Measurements from ENCODE around the gene PRSS38.
A peak's percentile ranks its signal among the peaks of the same experiment; 100 is the strongest.

The PRSS38 gene

GRCh38 chr1:227815468-227816409 lies at the start of gene PRSS38:
Gene PRSS38, plus strand, starts transcription at chr1:227815675. Its CDS starts 42 bp downstream, at chr1:227815717.
- peaks cover 17 to 24% of the 10 kb centered on the region in 2 donors for H3K9me3 Mint-ChIP-seq
- H3K27ac Mint-ChIP-seq, result no peak within 1 kb of the TSS
- peaks cover 2 to 3% of the 10 kb centered on the region in 2 donors for H3K36me3 Mint-ChIP-seq
- ATAC-seq (replicated peaks), result no peak
- peaks cover 0 to 5% of the 10 kb centered on the region in 2 donors for H3K27me3 Mint-ChIP-seq
- H3K4me1 Mint-ChIP-seq, result no peaks in the 10 kb centered on the region
- no peak for DNase-seq
- H3K4me3 Mint-ChIP-seq, result no peak within 1 kb of the TSS

DNA sequence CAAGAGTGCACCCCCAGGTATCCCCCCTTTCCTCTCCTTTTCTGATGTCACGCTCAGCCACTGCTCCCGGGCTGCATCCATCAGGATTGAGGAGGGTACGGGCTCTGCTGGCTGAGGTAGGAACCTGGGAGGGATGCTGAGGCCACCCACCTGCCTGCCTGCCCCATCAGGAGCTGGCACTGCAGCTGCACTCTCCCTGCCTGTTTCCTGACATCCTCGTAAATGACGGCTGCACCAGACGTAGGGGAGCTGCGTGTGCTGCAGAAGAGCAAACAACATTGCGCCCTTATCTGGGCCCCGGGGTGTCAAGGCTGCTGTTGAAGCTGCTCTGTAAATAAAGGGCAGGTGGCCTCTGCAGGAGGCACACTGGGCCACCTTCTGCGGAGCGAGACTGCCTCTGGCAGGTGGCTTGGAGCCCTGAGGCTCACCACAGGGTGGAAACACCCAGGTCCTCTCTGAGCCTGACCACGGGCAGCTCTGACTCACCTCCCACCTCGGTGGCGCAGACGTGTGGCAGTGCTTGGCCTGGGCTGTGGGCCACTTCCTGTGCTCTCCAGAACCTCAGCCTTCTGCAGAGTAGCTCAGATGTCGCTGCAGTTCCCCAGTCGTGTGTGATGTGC lies 49.4 kb upstream of the PRSS38 start:
- Mint-ChIP-seq H3K9me3 (no peaks in the 10 kb centered on the region), H3K4me1 (peaks cover 19 to 31% of the 10 kb centered on the region in 2 donors), H3K36me3 (peaks cover 42 to 66% of the 10 kb centered on the region in 2 donors), H3K27me3 (no peaks in the 10 kb centered on the region), H3K4me3 (no peak overlapping the region), H3K27ac (peak overlapping the region; percentile 42)
- DNase-seq (no peak), ATAC-seq (replicated peaks) (peak; percentile 70 to 71)

DNA sequence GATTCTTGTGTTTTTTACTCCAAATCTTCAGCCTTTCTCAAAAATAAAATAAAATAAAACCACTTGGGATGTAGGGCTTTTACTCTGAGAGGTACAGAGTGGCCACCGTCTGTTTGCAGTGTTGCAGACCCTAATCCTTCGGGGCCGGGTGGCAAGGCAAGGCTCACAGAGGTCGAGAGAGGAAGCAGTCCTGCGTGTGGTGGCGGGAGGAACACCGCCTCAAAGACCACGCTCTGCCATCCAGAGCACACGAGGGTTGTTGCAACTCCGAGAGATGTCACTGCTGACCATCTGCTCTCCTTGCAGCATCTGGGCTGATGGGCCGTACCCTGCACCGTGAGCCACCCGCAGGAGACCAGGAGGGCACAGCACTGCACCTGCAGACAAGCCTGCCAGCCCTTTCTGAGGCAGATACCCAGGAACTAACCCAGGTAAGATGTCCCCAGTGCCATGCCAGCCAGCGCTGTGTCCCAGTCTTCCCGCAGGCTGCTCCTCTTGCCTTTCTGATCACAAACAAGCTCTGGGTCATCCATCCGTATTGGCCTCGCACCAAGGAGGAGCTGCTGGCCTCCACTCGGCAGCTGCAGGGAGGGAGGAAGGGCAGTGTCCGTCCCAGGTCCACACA lies 48.7 kb upstream of the PRSS38 start:
- no peak overlapping the region for H3K4me3 Mint-ChIP-seq
- H3K4me1 Mint-ChIP-seq, result peaks cover 14 to 25% of the 10 kb centered on the region in 2 donors
- peaks cover 36 to 61% of the 10 kb centered on the region in 2 donors for H3K36me3 Mint-ChIP-seq
- no peak overlapping the region for H3K27ac Mint-ChIP-seq
- no peaks in the 10 kb centered on the region for H3K27me3 Mint-ChIP-seq
- H3K9me3 Mint-ChIP-seq, result no peaks in the 10 kb centered on the region
- DNase-seq (no peak), ATAC-seq (replicated peaks) (no peak)

- H3K4me3 Mint-ChIP-seq, result no peak overlapping the region
- H3K4me1 Mint-ChIP-seq, result peaks cover 7 to 17% of the 10 kb centered on the region in 2 donors
- DNase-seq (no peak), ATAC-seq (replicated peaks) (no peak)
- H3K27me3 Mint-ChIP-seq, result no peaks in the 10 kb centered on the region
- H3K27ac Mint-ChIP-seq, result no peak overlapping the region
- peaks cover 38 to 59% of the 10 kb centered on the region in 2 donors for H3K36me3 Mint-ChIP-seq
- H3K9me3 Mint-ChIP-seq, result no peaks in the 10 kb centered on the region
These were observed 47.9 kb upstream of the PRSS38 start for GRCh38 chr1:227767401-227768124.

DNA sequence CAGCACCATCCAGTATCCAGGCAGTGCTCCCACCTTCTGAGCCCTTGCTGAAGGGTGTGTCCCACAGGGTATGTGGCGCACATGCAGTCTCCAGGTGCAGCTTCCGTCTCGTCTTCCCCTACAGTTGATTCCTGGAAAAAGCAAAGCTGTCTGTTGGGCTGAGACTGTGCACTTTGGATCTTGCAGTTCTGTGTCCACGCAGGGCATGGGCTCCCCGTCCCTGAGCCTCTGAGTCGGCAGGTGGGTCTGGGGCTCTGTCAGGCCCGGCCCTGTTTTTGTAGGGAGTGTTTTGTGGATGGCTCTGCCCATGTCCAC lies 47.4 kb upstream of the PRSS38 start:
- DNase-seq (no peak), ATAC-seq (replicated peaks) (no peak)
- Mint-ChIP-seq H3K27ac (no peak overlapping the region), H3K9me3 (no peaks in the 10 kb centered on the region), H3K36me3 (peaks cover 38 to 61% of the 10 kb centered on the region in 2 donors), H3K4me1 (peaks cover 6 to 11% of the 10 kb centered on the region in 2 donors), H3K27me3 (no peaks in the 10 kb centered on the region), H3K4me3 (no peak overlapping the region)

- H3K27me3 Mint-ChIP-seq, result no peaks in the 10 kb centered on the region
- H3K9me3 Mint-ChIP-seq, result no peaks in the 10 kb centered on the region
- H3K4me1 Mint-ChIP-seq, result peaks cover 6 to 11% of the 10 kb centered on the region in 2 donors
- no peak overlapping the region for H3K4me3 Mint-ChIP-seq
- H3K27ac Mint-ChIP-seq, result peak overlapping the region; percentile 37
- H3K36me3 Mint-ChIP-seq, result peaks cover 37 to 63% of the 10 kb centered on the region in 2 donors
- DNase-seq (no peak), ATAC-seq (replicated peaks) (no peak)
These were observed 46.8 kb upstream of the PRSS38 start for GRCh38 chr1:227768640-227769039.

DNA sequence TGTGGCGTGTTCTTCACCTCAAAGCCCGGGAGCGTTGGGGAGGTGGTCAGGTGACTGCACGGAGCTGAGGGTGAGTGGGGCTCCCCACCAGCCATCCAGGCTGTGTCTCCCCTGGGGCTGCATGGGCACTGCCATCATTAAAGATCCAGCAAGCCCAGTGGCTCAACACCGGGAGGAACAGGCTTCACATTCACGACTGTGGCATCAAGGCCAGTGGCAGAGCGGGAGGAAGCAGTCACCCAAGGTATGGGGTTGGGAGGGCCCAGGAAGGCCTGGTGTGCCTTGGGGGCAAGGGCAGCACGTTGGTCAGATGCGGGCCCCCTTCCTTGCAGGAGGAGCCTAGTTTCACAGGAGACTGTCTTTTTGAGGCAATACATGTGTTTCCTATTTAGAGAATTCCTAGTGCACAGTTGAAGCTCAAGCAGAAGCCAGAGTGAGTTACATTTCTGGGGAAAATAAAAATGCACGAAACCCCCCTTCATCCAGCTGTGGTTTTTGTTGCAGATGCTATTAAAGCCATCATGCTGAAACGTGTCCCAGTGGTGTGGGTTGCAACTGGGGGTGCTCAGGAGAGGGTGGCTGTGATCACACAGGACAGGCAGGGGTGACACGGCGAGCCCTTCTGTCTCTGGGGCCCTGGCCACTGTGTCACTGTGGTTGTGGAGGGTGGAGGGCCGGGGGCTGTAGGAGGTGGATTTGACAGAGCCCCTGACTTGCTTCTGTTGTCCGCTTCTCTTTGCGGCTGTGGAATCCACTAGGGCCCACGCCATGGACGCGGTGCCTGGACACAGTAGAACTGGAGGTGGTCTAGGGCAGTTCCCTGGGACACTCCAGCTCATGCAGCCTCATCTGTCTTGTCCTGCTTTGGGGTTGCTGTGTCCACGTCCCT lies 46.2 kb upstream of the PRSS38 start:
- DNase-seq (no peak), ATAC-seq (replicated peaks) (no peak)
- peaks cover 6 to 11% of the 10 kb centered on the region in 2 donors for H3K4me1 Mint-ChIP-seq
- H3K36me3 Mint-ChIP-seq, result peaks cover 37 to 64% of the 10 kb centered on the region in 2 donors
- no peaks in the 10 kb centered on the region for H3K27me3 Mint-ChIP-seq
- no peaks in the 10 kb centered on the region for H3K9me3 Mint-ChIP-seq
- peak overlapping the region; percentile 59 for H3K27ac Mint-ChIP-seq
- no peak overlapping the region for H3K4me3 Mint-ChIP-seq

GRCh38 chr1:227769936-227770494 lies 45.5 kb upstream of the PRSS38 start:
- H3K27me3 Mint-ChIP-seq, result no peaks in the 10 kb centered on the region

GRCh38 chr1:227770812-227771211 lies 44.7 kb upstream of the PRSS38 start:
- H3K27me3 Mint-ChIP-seq, result no peaks in the 10 kb centered on the region
- H3K4me3 Mint-ChIP-seq, result no peak overlapping the region
- peaks cover 6 to 8% of the 10 kb centered on the region in 2 donors for H3K4me1 Mint-ChIP-seq
- peaks cover 39 to 64% of the 10 kb centered on the region in 2 donors for H3K36me3 Mint-ChIP-seq
- no peak for DNase-seq
- H3K27ac Mint-ChIP-seq, result no peak overlapping the region
- H3K9me3 Mint-ChIP-seq, result no peaks in the 10 kb centered on the region
- no peak for ATAC-seq (replicated peaks)

More at GRCh38 chr1:227769936-227770494, 45.5 kb upstream of the PRSS38 start:
- ATAC-seq (replicated peaks) (no peak), DNase-seq (no peak)
- Mint-ChIP-seq H3K4me1 (peaks cover 6 to 11% of the 10 kb centered on the region in 2 donors), H3K4me3 (no peak overlapping the region), H3K9me3 (no peaks in the 10 kb centered on the region), H3K27ac (no peak overlapping the region), H3K36me3 (peaks cover 39 to 66% of the 10 kb centered on the region in 2 donors)

DNA sequence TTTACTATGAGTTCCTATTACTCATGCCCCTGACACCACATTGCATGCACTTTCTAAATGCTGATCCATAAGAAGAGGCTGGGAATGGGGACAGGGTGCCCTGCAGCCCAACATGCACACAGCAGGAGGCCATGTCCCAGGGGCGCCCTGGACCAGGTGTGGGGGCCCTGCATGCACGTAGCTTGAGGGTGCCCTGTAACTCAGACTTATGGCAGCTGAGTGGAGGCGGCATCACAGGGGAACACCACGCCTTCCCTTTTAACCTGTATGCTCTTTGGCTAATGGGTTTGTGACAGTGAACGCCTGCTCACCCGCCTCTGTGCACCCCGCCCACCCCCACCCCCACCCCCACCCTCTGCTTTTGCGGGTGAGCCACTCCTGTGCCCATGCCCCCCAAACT lies 44.1 kb upstream of the PRSS38 start:
- ATAC-seq (replicated peaks), result no peak
- Mint-ChIP-seq H3K9me3 (no peaks in the 10 kb centered on the region), H3K4me3 (no peak overlapping the region), H3K36me3 (peaks cover 40 to 64% of the 10 kb centered on the region in 2 donors), H3K27ac (no peak overlapping the region), H3K27me3 (no peaks in the 10 kb centered on the region), H3K4me1 (peaks cover 3% of the 10 kb centered on the region in 2 donors)
- DNase-seq, result no peak

DNA sequence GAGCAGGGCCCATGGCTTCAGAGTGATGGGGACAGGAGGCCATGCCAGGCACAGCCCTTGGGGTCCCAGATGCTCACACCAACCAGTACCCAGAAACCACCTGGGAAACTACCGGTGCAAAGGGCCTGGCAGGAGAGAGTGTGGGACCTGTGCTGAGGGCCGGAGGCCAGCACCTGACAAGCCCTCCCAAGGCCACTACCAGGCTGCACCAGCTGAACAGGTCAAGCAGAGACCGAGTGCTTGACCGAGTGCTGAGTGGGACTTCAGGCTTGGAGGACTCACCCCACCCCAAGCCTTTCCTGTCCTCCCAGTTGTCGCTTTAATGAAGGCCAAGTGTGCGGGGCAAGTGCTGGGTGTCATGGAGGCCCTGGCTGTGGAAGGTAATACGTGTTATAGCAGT lies 43.7 kb upstream of the PRSS38 start:
- ATAC-seq (replicated peaks) (no peak), DNase-seq (no peak)
- peaks cover 42 to 64% of the 10 kb centered on the region in 2 donors for H3K36me3 Mint-ChIP-seq
- no peaks in the 10 kb centered on the region for H3K9me3 Mint-ChIP-seq
- no peak overlapping the region for H3K4me3 Mint-ChIP-seq
- peaks cover 0 to 3% of the 10 kb centered on the region in 2 donors for H3K4me1 Mint-ChIP-seq
- no peaks in the 10 kb centered on the region for H3K27me3 Mint-ChIP-seq
- no peak overlapping the region for H3K27ac Mint-ChIP-seq

- Mint-ChIP-seq H3K9me3 (no peaks in the 10 kb centered on the region), H3K27ac (no peak overlapping the region), H3K4me1 (no peaks in the 10 kb centered on the region), H3K36me3 (peaks cover 28 to 57% of the 10 kb centered on the region in 2 donors), H3K4me3 (no peak overlapping the region), H3K27me3 (no peaks in the 10 kb centered on the region)
- no peak for ATAC-seq (replicated peaks)
- no peak for DNase-seq
These were observed 41.9 kb upstream of the PRSS38 start for GRCh38 chr1:227773558-227773957.
